Measurements from ENCODE around the gene KISS1R.

Gene KISS1R

DNA sequence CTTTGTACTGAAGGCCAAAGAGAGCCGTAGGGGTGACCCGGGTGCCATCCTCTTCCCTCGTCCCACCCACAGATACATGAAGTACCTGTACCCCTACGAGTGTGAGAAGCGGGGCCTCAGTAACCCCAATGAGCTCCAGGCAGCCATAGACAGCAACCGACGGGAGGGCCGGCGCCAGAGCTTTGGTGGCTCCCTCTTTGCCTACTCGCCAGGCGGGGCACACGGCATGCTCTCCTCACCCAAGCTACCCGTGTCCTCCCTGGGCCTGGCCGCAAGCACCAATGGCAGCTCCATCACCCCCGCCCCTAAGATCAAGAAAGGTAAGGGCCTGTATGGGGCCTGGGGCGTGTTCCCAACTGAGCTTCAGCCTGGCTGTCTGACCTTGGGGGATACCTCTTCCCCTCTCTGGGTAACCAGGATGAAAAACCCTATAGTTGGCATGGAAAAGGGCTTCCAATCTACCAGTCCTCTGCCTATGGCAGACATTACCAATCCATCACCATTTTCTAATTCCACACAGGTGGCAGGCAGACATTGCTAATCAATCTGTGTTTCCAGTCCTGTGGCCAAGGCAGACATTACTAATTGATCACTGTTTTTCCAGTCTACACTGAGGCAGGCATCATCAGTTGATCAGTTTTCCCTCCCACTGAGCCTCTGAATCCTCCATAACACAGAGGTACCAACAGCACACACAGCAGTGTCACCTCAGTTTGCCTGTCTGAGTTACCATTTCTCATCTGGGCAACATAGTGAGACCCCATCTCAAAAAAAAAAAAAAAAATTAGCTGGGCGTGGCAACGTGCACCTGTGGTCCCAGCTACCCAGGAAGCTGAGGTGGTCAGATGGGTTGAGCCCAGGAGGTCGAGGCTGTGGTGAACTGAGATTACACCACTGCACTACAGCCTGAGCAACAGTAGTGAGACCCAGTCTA is 47.9 kb downstream of the KISS1R start:
- DNase-seq (ENCODE audit: low spot score): no peak
- TF ChIP-seq, protein P1, sequence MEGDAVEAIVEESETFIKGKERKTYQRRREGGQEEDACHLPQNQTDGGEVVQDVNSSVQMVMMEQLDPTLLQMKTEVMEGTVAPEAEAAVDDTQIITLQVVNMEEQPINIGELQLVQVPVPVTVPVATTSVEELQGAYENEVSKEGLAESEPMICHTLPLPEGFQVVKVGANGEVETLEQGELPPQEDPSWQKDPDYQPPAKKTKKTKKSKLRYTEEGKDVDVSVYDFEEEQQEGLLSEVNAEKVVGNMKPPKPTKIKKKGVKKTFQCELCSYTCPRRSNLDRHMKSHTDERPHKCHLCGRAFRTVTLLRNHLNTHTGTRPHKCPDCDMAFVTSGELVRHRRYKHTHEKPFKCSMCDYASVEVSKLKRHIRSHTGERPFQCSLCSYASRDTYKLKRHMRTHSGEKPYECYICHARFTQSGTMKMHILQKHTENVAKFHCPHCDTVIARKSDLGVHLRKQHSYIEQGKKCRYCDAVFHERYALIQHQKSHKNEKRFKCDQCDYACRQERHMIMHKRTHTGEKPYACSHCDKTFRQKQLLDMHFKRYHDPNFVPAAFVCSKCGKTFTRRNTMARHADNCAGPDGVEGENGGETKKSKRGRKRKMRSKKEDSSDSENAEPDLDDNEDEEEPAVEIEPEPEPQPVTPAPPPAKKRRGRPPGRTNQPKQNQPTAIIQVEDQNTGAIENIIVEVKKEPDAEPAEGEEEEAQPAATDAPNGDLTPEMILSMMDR (IDR thresholded peaks at IDR 0.05): no peak
- no peak overlapping the region for H3K27ac ChIP-seq

DNA sequence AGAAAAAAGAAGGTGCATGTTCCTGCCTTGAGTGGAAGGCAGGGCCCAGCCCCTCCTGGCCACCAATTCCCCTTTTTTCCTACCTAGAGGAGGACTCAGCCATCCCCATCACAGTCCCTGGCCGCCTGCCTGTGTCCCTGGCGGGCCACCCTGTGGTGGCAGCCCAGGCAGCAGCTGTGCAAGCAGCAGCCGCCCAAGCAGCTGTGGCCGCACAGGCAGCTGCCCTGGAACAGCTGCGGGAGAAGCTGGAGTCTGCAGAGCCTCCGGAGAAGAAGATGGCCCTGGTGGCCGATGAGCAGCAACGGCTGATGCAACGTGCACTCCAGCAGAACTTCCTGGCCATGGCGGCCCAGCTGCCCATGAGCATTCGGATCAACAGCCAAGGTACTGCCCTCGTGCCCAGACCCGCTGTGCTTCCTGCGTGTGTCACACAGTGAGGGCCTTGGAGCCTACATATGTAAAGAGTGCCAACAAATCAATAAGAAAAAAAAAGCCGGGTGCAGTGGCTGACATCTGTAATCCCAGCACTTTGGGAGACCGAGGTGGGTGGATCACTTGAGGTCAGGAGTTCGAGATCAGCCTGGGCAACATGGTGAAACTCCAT is 49.5 kb downstream of the KISS1R start:
- no peak overlapping the region for H3K4me3 ChIP-seq
- H3K27ac ChIP-seq: no peak overlapping the region
- no peak for DNase-seq (ENCODE audit: low spot score)
- TF ChIP-seq, protein P1 (IDR thresholded peaks at IDR 0.05): no peak

More for the DNA sequence above, 47.9 kb downstream of the KISS1R start:
- no peak overlapping the region for H3K4me3 ChIP-seq
